Stimulated activated CD8-positive, alpha-beta memory T cell treated with anti-CD3 and anti-CD28 coated beads, Interleukin-4, amount 100 ng/mL, for 4 hours (primary cell): ENCODE data around the gene IMMP2L.

Experiments
- DNase-seq, 2 donors: peaks; one replicate each; pipeline ENCODE4 v3.0.0-alpha.2; 2020; ENCODE audit warnings: low read depth in 2 of 2, low spot score in 1 of 2

Gene IMMP2L

GRCh38 chr7:110839866-110840265 lies 722.4 kb downstream of the IMMP2L start:
- DNase-seq, result no peak

- no peak for DNase-seq
Measured at GRCh38 chr7:110835849-110836248, 726.4 kb downstream of the IMMP2L start.

GRCh38 chr7:110835218-110835617 lies 727.1 kb downstream of the IMMP2L start:
- DNase-seq, result no peak

- DNase-seq, result no peak
Measured at GRCh38 chr7:110831419-110831818, 730.9 kb downstream of the IMMP2L start.

- DNase-seq, result no peak
Measured at GRCh38 chr7:110830778-110831177, 731.5 kb downstream of the IMMP2L start.

GRCh38 chr7:110827936-110828335 lies 734.4 kb downstream of the IMMP2L start:
- no peak for DNase-seq

- no peak for DNase-seq
Measured at GRCh38 chr7:110827287-110827855, 734.9 kb downstream of the IMMP2L start.

GRCh38 chr7:110813986-110814385 lies 748.3 kb downstream of the IMMP2L start:
- DNase-seq, result no peak

GRCh38 chr7:110809832-110810231 lies 752.5 kb downstream of the IMMP2L start:
- DNase-seq, result no peak

- no peak for DNase-seq
Measured at GRCh38 chr7:110808361-110808760, 753.9 kb downstream of the IMMP2L start.

GRCh38 chr7:110804501-110804900 lies 757.8 kb downstream of the IMMP2L start:
- no peak for DNase-seq

GRCh38 chr7:110803602-110804143 lies 758.6 kb downstream of the IMMP2L start:
- no peak for DNase-seq

GRCh38 chr7:110801502-110801901 lies 760.8 kb downstream of the IMMP2L start:
- no peak for DNase-seq

- DNase-seq, result no peak
Measured at GRCh38 chr7:110800984-110801383, 761.3 kb downstream of the IMMP2L start.

- DNase-seq, result no peak
Measured at GRCh38 chr7:110797656-110798055, 764.6 kb downstream of the IMMP2L start.

GRCh38 chr7:110790992-110791391 lies 771.3 kb downstream of the IMMP2L start:
- no peak for DNase-seq

GRCh38 chr7:110786328-110786965 lies 775.8 kb downstream of the IMMP2L start:
- no peak for DNase-seq

- no peak for DNase-seq
Measured at GRCh38 chr7:110784749-110785148, 777.5 kb downstream of the IMMP2L start.

GRCh38 chr7:110780712-110781111 lies 781.6 kb downstream of the IMMP2L start:
- no peak for DNase-seq

- no peak for DNase-seq
Measured at GRCh38 chr7:110779339-110779738, 783.0 kb downstream of the IMMP2L start.

- DNase-seq, result no peak
Measured at GRCh38 chr7:110775046-110775445, 787.2 kb downstream of the IMMP2L start.

GRCh38 chr7:110774071-110774470 lies 788.2 kb downstream of the IMMP2L start:
- DNase-seq, result no peak

- DNase-seq, result no peak
Measured at GRCh38 chr7:110772615-110773014, 789.7 kb downstream of the IMMP2L start.
